GM12874 (cell line): ENCODE data around the gene CHST8.

Source experiments
- CTCF ChIP-seq: IDR thresholded peaks from 2 replicates; pipeline ENCODE4 v1.5.1; 2011; ENCODE audit warnings: low read depth, mild to moderate bottlenecking, control low read depth, low read length, moderate library complexity; ENCODE audit not compliant: insufficient read depth

CHST8 gene

GRCh38 chr19:33705860-33706259, 84.1 kb downstream of the CHST8 start:
- TF ChIP-seq CTCF = no peak

- no peak for TF ChIP-seq CTCF
These were observed 84.9 kb downstream of the CHST8 start for GRCh38 chr19:33706631-33707030.

GRCh38 chr19:33712268-33712667, 90.5 kb downstream of the CHST8 start:
- no peak for TF ChIP-seq CTCF

- TF ChIP-seq CTCF = no peak
These were observed 91.4 kb downstream of the CHST8 start for GRCh38 chr19:33713194-33713593.

GRCh38 chr19:33714149-33714548, 92.4 kb downstream of the CHST8 start:
- no peak for TF ChIP-seq CTCF

- no peak for TF ChIP-seq CTCF
These were observed 93.7 kb downstream of the CHST8 start for GRCh38 chr19:33715462-33715861.

GRCh38 chr19:33717878-33718277, 96.1 kb downstream of the CHST8 start:
- no peak for TF ChIP-seq CTCF
